A673 (cell line): ENCODE results near the gene CNDP1.

ENCODE experiments used
- CTCF ChIP-seq: fragments of 300-800, 200-600 bp; sonication (generic); conservative IDR thresholded peaks from 2 replicates; pipeline ENCODE4 v1.5.1; 2017; ENCODE audit warnings: low read depth, mild to moderate bottlenecking, antibody characterized with exemption, low read length, moderate library complexity, mixed read lengths
- EZH2 ChIP-seq: fragments of 200-600 bp; sonication (generic); IDR thresholded peaks from 2 replicates; pipeline ENCODE4 v1.6.1; 2017; ENCODE audit warnings: borderline replicate concordance, low read depth, mild to moderate bottlenecking, mixed read lengths, antibody characterized with exemption, low read length; ENCODE audit not compliant: poor library complexity, severe bottlenecking

GRCh38 chr18:74528478-74528877 lies 5.8 kb upstream of the CNDP1 start:
- no peak for TF ChIP-seq CTCF
- TF ChIP-seq EZH2: no peak
